Parathyroid adenoma (tissue), 2 donors: ENCODE data around the gene AFF3.

Experiments used
- H2AFZ ChIP-seq: fragments of 300-600 bp; sonication (generic); one replicate; pipeline ENCODE4 v1.7.0; 2017; ENCODE audit warnings: antibody characterized with exemption, mild to moderate bottlenecking
- H3K27ac ChIP-seq: fragments of 300-600 bp; sonication (generic); one replicate; pipeline ENCODE4 v1.7.0; 2017
- H3K27me3 ChIP-seq: fragments of 300-600 bp; sonication (generic); one replicate; pipeline ENCODE4 v1.7.0; 2017; ENCODE audit warnings: low read length; ENCODE audit not compliant: control insufficient read depth, insufficient read depth
- H3K36me3 ChIP-seq: fragments of 300-600 bp; sonication (generic); one replicate; pipeline ENCODE4 v1.7.0; 2017; ENCODE audit warnings: low read length; ENCODE audit not compliant: control insufficient read depth, insufficient read depth
- H3K4me1 ChIP-seq: fragments of 300-600 bp; sonication (generic); one replicate; pipeline ENCODE4 v1.7.0; 2017; ENCODE audit warnings: control low read depth
- H3K4me2 ChIP-seq: fragments of 300-600 bp; sonication (generic); one replicate; pipeline ENCODE4 v1.7.0; 2017; ENCODE audit warnings: low read length
- H3K4me3 ChIP-seq: fragments of 300-600 bp; sonication (generic); one replicate; pipeline ENCODE4 v1.7.0; 2017; ENCODE audit warnings: low read depth, low read length
- H3K79me2 ChIP-seq: fragments of 300-600 bp; sonication (generic); one replicate; pipeline ENCODE4 v1.7.0; 2017; ENCODE audit warnings: control low read depth
- H3K9ac ChIP-seq: fragments of 300-600 bp; sonication (generic); one replicate; pipeline ENCODE4 v1.7.0; 2017; ENCODE audit warnings: mild to moderate bottlenecking
- H3K9me3 ChIP-seq: fragments of 300-600 bp; sonication (generic); one replicate; pipeline ENCODE4 v1.7.0; 2017; ENCODE audit warnings: low read length; ENCODE audit not compliant: control insufficient read depth
- TF ChIP-seq, protein P1 (sequence below): fragments of 300-600 bp; sonication (generic); IDR thresholded peaks from one replicate; pipeline ENCODE4 v1.7.0; 2017; ENCODE audit warnings: antibody characterized with exemption, mild to moderate bottlenecking
- donor health status: primary hyperparathyroidism.

The AFF3 gene

DNA sequence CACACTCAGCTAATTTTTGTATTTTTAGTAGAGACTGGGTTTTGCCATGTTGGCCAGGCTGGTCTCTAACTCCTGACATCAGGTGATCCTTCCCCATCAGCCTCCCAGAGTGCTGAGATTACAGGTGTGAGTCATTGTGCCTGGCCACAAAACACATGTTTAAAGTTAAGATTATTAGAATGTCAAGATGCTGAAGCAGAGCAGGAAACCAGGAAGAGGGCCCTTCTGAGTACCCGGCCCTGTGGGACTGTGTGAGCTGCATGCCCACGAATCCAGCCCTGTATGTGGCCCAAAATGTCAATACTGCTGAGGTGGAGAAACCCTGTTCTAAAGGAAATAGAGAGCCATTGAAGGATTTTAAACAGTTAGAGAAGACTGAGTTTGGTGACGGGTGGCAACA, 621.6 kb downstream of the AFF3 start:
- Histone ChIP-seq H3K27ac (no peak overlapping the region), H3K4me1 (no peaks in the 10 kb centered on the region), H2AFZ (no peak overlapping the region), H3K9me3 (no peaks in the 10 kb centered on the region), H3K27me3 (no peaks in the 10 kb centered on the region), H3K9ac (no peak overlapping the region), H3K79me2 (no peaks in the 10 kb centered on the region), H3K4me3 (no peak overlapping the region), H3K36me3 (no peaks in the 10 kb centered on the region), H3K4me2 (no peak overlapping the region)
- TF ChIP-seq, protein P1, sequence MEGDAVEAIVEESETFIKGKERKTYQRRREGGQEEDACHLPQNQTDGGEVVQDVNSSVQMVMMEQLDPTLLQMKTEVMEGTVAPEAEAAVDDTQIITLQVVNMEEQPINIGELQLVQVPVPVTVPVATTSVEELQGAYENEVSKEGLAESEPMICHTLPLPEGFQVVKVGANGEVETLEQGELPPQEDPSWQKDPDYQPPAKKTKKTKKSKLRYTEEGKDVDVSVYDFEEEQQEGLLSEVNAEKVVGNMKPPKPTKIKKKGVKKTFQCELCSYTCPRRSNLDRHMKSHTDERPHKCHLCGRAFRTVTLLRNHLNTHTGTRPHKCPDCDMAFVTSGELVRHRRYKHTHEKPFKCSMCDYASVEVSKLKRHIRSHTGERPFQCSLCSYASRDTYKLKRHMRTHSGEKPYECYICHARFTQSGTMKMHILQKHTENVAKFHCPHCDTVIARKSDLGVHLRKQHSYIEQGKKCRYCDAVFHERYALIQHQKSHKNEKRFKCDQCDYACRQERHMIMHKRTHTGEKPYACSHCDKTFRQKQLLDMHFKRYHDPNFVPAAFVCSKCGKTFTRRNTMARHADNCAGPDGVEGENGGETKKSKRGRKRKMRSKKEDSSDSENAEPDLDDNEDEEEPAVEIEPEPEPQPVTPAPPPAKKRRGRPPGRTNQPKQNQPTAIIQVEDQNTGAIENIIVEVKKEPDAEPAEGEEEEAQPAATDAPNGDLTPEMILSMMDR = no peak

GRCh38 chr2:99520195-99520594, 622.2 kb downstream of the AFF3 start:
- no peaks in the 10 kb centered on the region for H3K36me3 ChIP-seq
- no peaks in the 10 kb centered on the region for H3K4me1 ChIP-seq

GRCh38 chr2:99514357-99514756, 628.0 kb downstream of the AFF3 start:
- TF ChIP-seq, protein P1 = no peak
- Histone ChIP-seq H3K9ac (no peak overlapping the region), H3K9me3 (no peaks in the 10 kb centered on the region), H3K4me3 (no peak overlapping the region), H3K4me1 (no peaks in the 10 kb centered on the region), H3K36me3 (no peaks in the 10 kb centered on the region), H3K27ac (no peak overlapping the region), H2AFZ (no peak overlapping the region), H3K27me3 (no peaks in the 10 kb centered on the region), H3K4me2 (no peak overlapping the region), H3K79me2 (no peaks in the 10 kb centered on the region)

More at GRCh38 chr2:99520195-99520594, 622.2 kb downstream of the AFF3 start:
- Histone ChIP-seq H3K27ac (no peak overlapping the region), H3K4me2 (no peak overlapping the region), H3K9me3 (no peaks in the 10 kb centered on the region), H3K27me3 (no peaks in the 10 kb centered on the region), H3K4me3 (no peak overlapping the region), H3K9ac (no peak overlapping the region), H3K79me2 (no peaks in the 10 kb centered on the region), H2AFZ (no peak overlapping the region)
- TF ChIP-seq, protein P1 = no peak

GRCh38 chr2:99512181-99512591, 630.2 kb downstream of the AFF3 start:
- Histone ChIP-seq H3K4me2 (no peak overlapping the region), H3K79me2 (no peaks in the 10 kb centered on the region), H3K27ac (no peak overlapping the region), H3K27me3 (no peaks in the 10 kb centered on the region), H2AFZ (no peak overlapping the region), H3K9ac (no peak overlapping the region), H3K4me1 (no peaks in the 10 kb centered on the region), H3K9me3 (no peaks in the 10 kb centered on the region), H3K4me3 (no peak overlapping the region), H3K36me3 (no peaks in the 10 kb centered on the region)
- TF ChIP-seq, protein P1 = no peak

- H3K36me3 ChIP-seq = no peaks in the 10 kb centered on the region
- H3K9me3 ChIP-seq = no peaks in the 10 kb centered on the region
- H3K4me3 ChIP-seq = no peak overlapping the region
- TF ChIP-seq, protein P1 = no peak
- no peaks in the 10 kb centered on the region for H3K79me2 ChIP-seq
- H2AFZ ChIP-seq = no peak overlapping the region
- H3K9ac ChIP-seq = no peak overlapping the region
- no peak overlapping the region for H3K4me2 ChIP-seq
- H3K27me3 ChIP-seq = no peaks in the 10 kb centered on the region
- H3K27ac ChIP-seq = no peak overlapping the region
- no peaks in the 10 kb centered on the region for H3K4me1 ChIP-seq
These were observed 633.0 kb downstream of the AFF3 start for GRCh38 chr2:99509387-99509786.
